Tibial artery (tissue), 4 donors: Measurements from ENCODE around the gene ENGASE.
A peak's percentile ranks its signal among the peaks of the same experiment; 100 is the strongest.
"Not testable (repeated sequence)": the region's sequence is repeated elsewhere in the genome, so short reads cannot be mapped to it uniquely, and the experiment has no call there.

Experiments used
- DNase-seq, 2 donors: peaks; one replicate each; pipeline ENCODE4 v3.0.0-alpha.2; 2019
- H3K27ac ChIP-seq, 2 donors: fragments of 200-600 bp; sonication (generic) in 1 of 2; 1 replicate in 1 of 2; 2 replicates in 1 of 2; pipeline ENCODE4 v1.5.1; 2018 to 2019; ENCODE audit warnings: mild to moderate bottlenecking in 1 of 2
- H3K27me3 ChIP-seq, 2 donors: fragments of 200-600 bp; sonication (generic) in 1 of 2; one replicate each; pipeline versions ENCODE4 v1.5.1 to v1.6.0; 2016 to 2019
- H3K36me3 ChIP-seq, 3 donors: fragments of 200-600 bp; sonication (generic) in 2 of 3; one replicate each; pipeline ENCODE4 v1.5.1; 2016 to 2019; ENCODE audit warnings: mild to moderate bottlenecking in 2 of 3
- H3K4me1 ChIP-seq, 4 donors: fragments of 200-600 bp; sonication (generic) in 2 of 4; 1 replicate in 3 of 4; 2 replicates in 1 of 4; pipeline ENCODE4 v1.5.1; 2016 to 2019
- H3K4me3 ChIP-seq, 2 donors: fragments of 200-600 bp; sonication (generic) in 1 of 2; 1 replicate in 1 of 2; 2 replicates in 1 of 2; pipeline ENCODE4 v1.5.1; 2018 to 2019; ENCODE audit warnings: mild to moderate bottlenecking in 2 of 2
- H3K9me3 ChIP-seq, 3 donors: fragments of 200-600 bp; sonication (generic) in 1 of 3; one replicate each; pipeline ENCODE4 v1.5.1; 2016 to 2019
- intact Hi-C: fragments of 100-400 bp; cut with DNase I; formaldehyde crosslinking; loops from one replicate; pipeline ENCODE4 v1.15.0; 2023; ENCODE audit warnings: low total_unique reads
- TF ChIP-seq, protein P1 (sequence below), 2 experiments: fragments of 200-600 bp in 1 of 2; fragments of 450-650 bp in 1 of 2; IDR thresholded peaks; one replicate each; pipeline ENCODE4 v1.5.1; 2017 to 2019; ENCODE audit warnings: antibody characterized with exemption in 2 of 2, mild to moderate bottlenecking in 1 of 2, moderate library complexity in 1 of 2

Gene ENGASE

DNA sequence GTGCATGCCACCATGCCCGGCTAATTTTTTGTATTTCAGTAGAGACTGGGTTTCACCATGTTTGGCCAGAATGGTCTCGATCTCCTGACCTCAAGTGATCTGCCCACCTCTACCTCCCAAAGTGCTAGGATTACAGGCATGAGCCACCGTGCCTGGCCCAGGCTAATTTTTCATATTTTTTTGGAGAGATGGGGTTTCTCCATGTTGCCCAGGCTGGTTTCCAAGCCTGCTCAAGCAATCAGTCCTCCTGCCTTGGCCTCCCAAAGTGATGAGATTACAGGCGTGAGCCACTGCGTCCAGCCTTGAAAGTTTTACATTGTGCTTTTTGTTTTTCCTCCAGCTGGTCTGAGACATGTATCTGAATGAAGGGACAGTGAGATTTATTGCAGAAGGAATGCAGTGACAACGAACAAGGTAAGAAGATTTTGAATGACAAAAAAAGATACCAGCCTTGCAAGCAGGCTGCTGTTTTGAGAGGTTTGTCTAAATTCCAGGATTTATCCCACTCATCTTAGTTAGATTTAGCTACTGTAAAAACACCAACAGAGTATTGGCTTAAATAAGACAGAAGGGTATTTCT lies 3.4 kb upstream of the ENGASE start:
- Histone ChIP-seq H3K27ac (no peak overlapping the region), H3K4me1 (peaks cover 0 to 22% (median 16%) of the 10 kb centered on the region in 4 donors), H3K27me3 (no peaks in the 10 kb centered on the region), H3K4me3 (no peak overlapping the region), H3K9me3 (no peaks in the 10 kb centered on the region), H3K36me3 (no peaks in the 10 kb centered on the region)
- TF ChIP-seq, protein P1, sequence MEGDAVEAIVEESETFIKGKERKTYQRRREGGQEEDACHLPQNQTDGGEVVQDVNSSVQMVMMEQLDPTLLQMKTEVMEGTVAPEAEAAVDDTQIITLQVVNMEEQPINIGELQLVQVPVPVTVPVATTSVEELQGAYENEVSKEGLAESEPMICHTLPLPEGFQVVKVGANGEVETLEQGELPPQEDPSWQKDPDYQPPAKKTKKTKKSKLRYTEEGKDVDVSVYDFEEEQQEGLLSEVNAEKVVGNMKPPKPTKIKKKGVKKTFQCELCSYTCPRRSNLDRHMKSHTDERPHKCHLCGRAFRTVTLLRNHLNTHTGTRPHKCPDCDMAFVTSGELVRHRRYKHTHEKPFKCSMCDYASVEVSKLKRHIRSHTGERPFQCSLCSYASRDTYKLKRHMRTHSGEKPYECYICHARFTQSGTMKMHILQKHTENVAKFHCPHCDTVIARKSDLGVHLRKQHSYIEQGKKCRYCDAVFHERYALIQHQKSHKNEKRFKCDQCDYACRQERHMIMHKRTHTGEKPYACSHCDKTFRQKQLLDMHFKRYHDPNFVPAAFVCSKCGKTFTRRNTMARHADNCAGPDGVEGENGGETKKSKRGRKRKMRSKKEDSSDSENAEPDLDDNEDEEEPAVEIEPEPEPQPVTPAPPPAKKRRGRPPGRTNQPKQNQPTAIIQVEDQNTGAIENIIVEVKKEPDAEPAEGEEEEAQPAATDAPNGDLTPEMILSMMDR (IDR thresholded peaks at IDR 0.05) = no peak
- DNase-seq = no peak
- intact Hi-C loops = no loop called here

DNA sequence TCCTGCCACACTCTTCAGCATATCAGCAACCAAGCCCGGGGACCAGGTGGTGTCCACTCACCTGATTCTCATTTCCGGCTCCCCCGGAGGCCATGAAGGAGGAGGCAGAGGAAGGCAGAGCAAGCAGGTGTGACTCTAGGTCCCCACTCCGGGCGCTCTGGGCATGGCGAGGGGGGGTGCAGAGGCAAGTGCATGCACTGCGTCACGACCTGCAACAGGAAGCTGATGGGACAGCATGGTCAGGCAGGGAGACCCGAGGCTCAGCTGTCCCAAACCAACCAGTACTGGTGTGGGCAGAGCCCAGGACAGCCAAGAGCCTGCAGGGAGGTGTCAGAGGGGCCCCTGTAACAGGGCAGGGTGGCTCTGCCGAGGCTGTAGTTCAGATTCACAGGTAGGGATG lies 2.1 kb upstream of the ENGASE start:
- no peak for DNase-seq
- H3K4me3 ChIP-seq = no peak overlapping the region
- intact Hi-C loops = no loop called here

DNA sequence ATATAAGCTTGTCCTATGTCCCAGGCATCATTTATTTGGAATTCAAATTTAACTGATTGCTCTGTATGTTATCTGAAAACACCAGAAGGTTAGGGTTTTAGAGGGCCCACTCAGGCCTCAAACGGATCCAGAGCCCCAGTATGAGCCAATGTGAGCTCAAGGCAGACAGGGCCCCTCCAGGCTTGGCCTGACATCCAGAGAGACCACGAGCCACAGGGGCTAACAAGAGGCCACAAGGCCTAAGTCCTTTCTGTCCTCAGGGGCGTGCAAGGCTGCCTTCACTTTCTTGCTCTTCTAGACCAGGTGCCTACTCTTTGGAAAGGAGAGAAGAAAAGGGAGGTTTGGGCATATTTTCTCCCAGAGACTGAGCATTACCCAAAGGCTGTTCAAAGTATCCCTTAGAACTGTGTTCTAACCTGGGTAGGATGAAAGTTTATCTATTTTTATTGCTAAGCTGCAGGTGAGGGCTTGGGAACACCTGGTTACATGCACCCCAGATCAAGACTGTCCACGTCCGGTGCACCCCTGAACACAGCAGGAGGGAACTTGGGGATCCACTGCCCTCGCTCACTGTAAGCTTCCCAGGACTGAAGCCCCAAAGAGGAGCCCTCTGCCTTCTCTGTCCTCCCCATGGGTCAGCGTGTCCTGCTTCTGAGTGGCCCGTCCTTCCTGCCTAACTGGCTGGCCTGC lies 1.5 kb upstream of the ENGASE start:
- Histone ChIP-seq H3K4me1 (peaks cover 0 to 25% (median 16%) of the 10 kb centered on the region in 4 donors), H3K36me3 (peaks cover 0 to 9% (median under 1%) of the 10 kb centered on the region in 3 donors), H3K27ac (peak overlapping the region in 1 of 2 donors; percentile 86), H3K27me3 (no peaks in the 10 kb centered on the region), H3K9me3 (no peaks in the 10 kb centered on the region), H3K4me3 (no peak overlapping the region)
- no peak for DNase-seq
- intact Hi-C loops = no loop called here
- TF ChIP-seq, protein P1 (IDR thresholded peaks at IDR 0.05) = no peak

More for the DNA sequence above, 2.1 kb upstream of the ENGASE start:
- no peaks in the 10 kb centered on the region for H3K27me3 ChIP-seq
- no peaks in the 10 kb centered on the region for H3K9me3 ChIP-seq
- TF ChIP-seq, protein P1 (IDR thresholded peaks at IDR 0.05) = no peak
- peaks cover 0 to 3% (median 0%) of the 10 kb centered on the region in 3 donors for H3K36me3 ChIP-seq
- H3K27ac ChIP-seq = no peak overlapping the region
- H3K4me1 ChIP-seq = peaks cover 0 to 25% (median 16%) of the 10 kb centered on the region in 4 donors

GRCh38 chr17:79073706-79074088 lies 927 bp upstream of the ENGASE start:
- H3K36me3 ChIP-seq = peaks cover 0 to 15% (median 6%) of the 10 kb centered on the region in 3 donors
- H3K9me3 ChIP-seq = no peaks in the 10 kb centered on the region
- no peak overlapping the region for H3K4me3 ChIP-seq
- no peak for DNase-seq
- peaks cover 0 to 25% (median 16%) of the 10 kb centered on the region in 4 donors for H3K4me1 ChIP-seq
- TF ChIP-seq, protein P1 (IDR thresholded peaks at IDR 0.05) = no peak
- peak overlapping the region; percentile 35 to 86 for H3K27ac ChIP-seq
- intact Hi-C loops = no loop called here
- no peaks in the 10 kb centered on the region for H3K27me3 ChIP-seq

GRCh38 chr17:79074121-79074648 lies 439 bp upstream of the ENGASE start:
- Histone ChIP-seq H3K4me3 (peak overlapping the region; percentile 80 to 88), H3K36me3 (peaks cover 0 to 20% (median 10%) of the 10 kb centered on the region in 3 donors), H3K27ac (peak overlapping the region; percentile 49 to 86), H3K4me1 (peaks cover 0 to 25% (median 16%) of the 10 kb centered on the region in 4 donors)
- H3K27me3 ChIP-seq, H3K9me3 ChIP-seq, intact Hi-C loops, DNase-seq: not testable (repeated sequence)

DNA sequence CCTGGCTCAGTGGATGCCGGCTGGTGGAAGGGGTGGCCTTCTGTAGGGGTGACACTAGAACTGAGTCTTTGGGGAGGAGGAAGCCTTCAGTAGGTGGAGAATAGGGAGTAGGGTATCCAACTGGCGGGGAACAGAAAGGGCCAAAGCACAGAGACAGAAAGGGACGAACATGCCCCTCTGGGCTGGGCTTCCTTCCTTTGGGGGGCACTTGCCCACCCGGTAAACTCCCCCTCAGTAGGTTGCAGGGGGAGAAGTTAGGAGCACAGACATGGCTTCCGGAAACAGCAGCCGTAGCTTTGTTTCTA lies 774 bp downstream of the ENGASE start:
- Histone ChIP-seq H3K4me3 (peak overlapping the region; percentile 80 to 88), H3K9me3 (no peaks in the 10 kb centered on the region), H3K4me1 (peaks cover 0 to 25% (median 16%) of the 10 kb centered on the region in 4 donors), H3K27ac (peak overlapping the region; percentile 86 to 88), H3K36me3 (peaks cover 5 to 32% (median 23%) of the 10 kb centered on the region in 3 donors), H3K27me3 (no peaks in the 10 kb centered on the region)
- no peak for DNase-seq
- intact Hi-C loops = no loop called here
- TF ChIP-seq, protein P1 (IDR thresholded peaks at IDR 0.05) = no peak
